WTC11 (cell line): Measurements from ENCODE around the gene EPHX1. TPM values are rescaled to one million over a fixed set of nuclear protein-coding genes. Genes with fewer than 3 reads are reported as not detected.

ENCODE experiments used
- ATAC-seq: fragments of 200-7000 bp; cut with Tn5 transposase; 2 replicates; pipeline ENCODE4 v1.10.0; 2021; ENCODE audit warnings: mild to moderate bottlenecking, moderate library complexity
- CTCF ChIA-PET: fragments of 300-600 bp; sonication (Branson Sonifier 250); formaldehyde crosslinking; loops from one replicate; lab custom pipeline; 2021; ENCODE audit warnings: antibody characterized with exemption; lab: Charles Lee
- POLR2A ChIA-PET: fragments of 350-600 bp; sonication (Branson Sonifier 250); formaldehyde crosslinking; loops from one replicate; lab custom pipeline; 2021; ENCODE audit warnings: antibody characterized with exemption; lab: Charles Lee
- DNase-seq: peaks from one replicate; pipeline ENCODE4 v3.0.0; 2021; ENCODE audit warnings: low spot score
- H3K27ac Mint-ChIP-seq: 2 replicates; pipeline ENCODE4 v1.8.0; 2021; ENCODE audit warnings: mixed read lengths
- H3K27me3 Mint-ChIP-seq: 2 replicates; pipeline ENCODE4 v1.8.0; 2021; ENCODE audit warnings: low read depth, mild to moderate bottlenecking, moderate library complexity, mixed read lengths
- H3K36me3 Mint-ChIP-seq: 2 replicates; pipeline ENCODE4 v1.8.0; 2021; ENCODE audit warnings: mixed read lengths
- H3K4me1 Mint-ChIP-seq: 2 replicates; pipeline ENCODE4 v1.8.0; 2022; ENCODE audit warnings: mixed read lengths
- H3K4me3 Mint-ChIP-seq: 2 replicates; pipeline ENCODE4 v1.8.0; 2021; ENCODE audit warnings: mild to moderate bottlenecking, moderate library complexity, mixed read lengths
- H3K9me3 Mint-ChIP-seq: 2 replicates; pipeline ENCODE4 v1.8.0; 2021; ENCODE audit warnings: mixed read lengths
- CREB1 ChIP-seq: sonication (generic); formaldehyde crosslinking; IDR thresholded peaks from 2 replicates; pipeline ENCODE4 v1.8.0; 2023; ENCODE audit warnings: mild to moderate bottlenecking, missing genetic modification reagents
- CREM ChIP-seq: sonication (generic); formaldehyde crosslinking; IDR thresholded peaks from 2 replicates; pipeline ENCODE4 v1.8.1; 2022; ENCODE audit warnings: mild to moderate bottlenecking, missing genetic modification reagents, moderate library complexity
- FOXJ3 ChIP-seq: sonication (generic); formaldehyde crosslinking; IDR thresholded peaks from 2 replicates; pipeline ENCODE4 v1.9.0; 2021; ENCODE audit warnings: missing genetic modification reagents, mild to moderate bottlenecking, borderline replicate concordance
- NR1H2 ChIP-seq: sonication (generic); formaldehyde crosslinking; IDR thresholded peaks from 2 replicates; pipeline ENCODE4 v1.9.0; 2021; ENCODE audit warnings: mild to moderate bottlenecking, moderate library complexity, missing genetic modification reagents
- TEAD1 ChIP-seq: sonication (generic); formaldehyde crosslinking; IDR thresholded peaks from 2 replicates; pipeline ENCODE4 v1.8.0; 2022; ENCODE audit warnings: mild to moderate bottlenecking, missing genetic modification reagents
- ZNF219 ChIP-seq: sonication (generic); formaldehyde crosslinking; IDR thresholded peaks from 2 replicates; pipeline ENCODE4 v1.8.0; 2023; ENCODE audit warnings: missing genetic modification reagents, mild to moderate bottlenecking, borderline replicate concordance
- ZNF317 ChIP-seq: sonication (generic); formaldehyde crosslinking; IDR thresholded peaks from 2 replicates; pipeline ENCODE4 v1.8.1; 2023; ENCODE audit warnings: low read depth, mild to moderate bottlenecking, moderate library complexity, missing genetic modification reagents, borderline replicate concordance
- ZNF396 ChIP-seq: fragments of 250-450 bp; sonication (Bioruptor Pico); IDR thresholded peaks from 2 replicates; pipeline ENCODE4 v1.8.0; 2021; ENCODE audit warnings: mild to moderate bottlenecking, moderate library complexity, borderline replicate concordance
- total RNA-seq: library from RNA; stranded (reverse); gene quantifications from 3 replicates; pipeline ENCODE4 v1.2.3, GENCODE V29; 2021
- TF ChIP-seq, protein P1 (sequence below): sonication (generic); formaldehyde crosslinking; IDR thresholded peaks from 2 replicates; pipeline ENCODE4 v1.8.1; 2022; ENCODE audit warnings: missing genetic modification reagents, borderline replicate concordance
- TF ChIP-seq, protein P2 (sequence below): fragments of 250-450 bp; sonication (Bioruptor Pico); IDR thresholded peaks from 2 replicates; pipeline ENCODE4 v2.1.2; 2022; ENCODE audit warnings: mild to moderate bottlenecking, moderate library complexity
- TF ChIP-seq, protein P3 (sequence below): sonication (generic); formaldehyde crosslinking; conservative IDR thresholded peaks from 2 replicates; pipeline ENCODE4 v1.8.1; 2023; ENCODE audit warnings: mild to moderate bottlenecking, low read depth, missing genetic modification reagents, moderate library complexity
- TF ChIP-seq, protein P4 (sequence below): fragments of 250-450 bp; sonication (Bioruptor Pico); IDR thresholded peaks from 2 replicates; pipeline ENCODE4 v1.9.0; 2021; ENCODE audit warnings: mild to moderate bottlenecking
- TF ChIP-seq, protein P5 (sequence below): fragments of 250-450 bp; sonication (Bioruptor Pico); IDR thresholded peaks from 2 replicates; pipeline ENCODE4 v1.9.0; 2021; ENCODE audit warnings: moderate library complexity, mild to moderate bottlenecking, inconsistent platforms, borderline replicate concordance
- TF ChIP-seq, protein P6 (sequence below): fragments of 200-600 bp; IDR thresholded peaks from 2 replicates; pipeline ENCODE4 v1.8.0; 2022; ENCODE audit warnings: antibody characterized with exemption
- TF ChIP-seq, protein P7 (sequence below): sonication (generic); formaldehyde crosslinking; IDR thresholded peaks from 2 replicates; pipeline ENCODE4 v1.8.1; 2022; ENCODE audit warnings: mild to moderate bottlenecking, moderate library complexity, missing genetic modification reagents
- TF ChIP-seq, protein P8 (sequence below): sonication (generic); formaldehyde crosslinking; IDR thresholded peaks from 2 replicates; pipeline ENCODE4 v1.8.0; 2022; ENCODE audit warnings: mild to moderate bottlenecking, missing genetic modification reagents

Gene EPHX1
- total RNA-seq, 1 experiment from 2014 or later, result 60.9 TPM

DNA sequence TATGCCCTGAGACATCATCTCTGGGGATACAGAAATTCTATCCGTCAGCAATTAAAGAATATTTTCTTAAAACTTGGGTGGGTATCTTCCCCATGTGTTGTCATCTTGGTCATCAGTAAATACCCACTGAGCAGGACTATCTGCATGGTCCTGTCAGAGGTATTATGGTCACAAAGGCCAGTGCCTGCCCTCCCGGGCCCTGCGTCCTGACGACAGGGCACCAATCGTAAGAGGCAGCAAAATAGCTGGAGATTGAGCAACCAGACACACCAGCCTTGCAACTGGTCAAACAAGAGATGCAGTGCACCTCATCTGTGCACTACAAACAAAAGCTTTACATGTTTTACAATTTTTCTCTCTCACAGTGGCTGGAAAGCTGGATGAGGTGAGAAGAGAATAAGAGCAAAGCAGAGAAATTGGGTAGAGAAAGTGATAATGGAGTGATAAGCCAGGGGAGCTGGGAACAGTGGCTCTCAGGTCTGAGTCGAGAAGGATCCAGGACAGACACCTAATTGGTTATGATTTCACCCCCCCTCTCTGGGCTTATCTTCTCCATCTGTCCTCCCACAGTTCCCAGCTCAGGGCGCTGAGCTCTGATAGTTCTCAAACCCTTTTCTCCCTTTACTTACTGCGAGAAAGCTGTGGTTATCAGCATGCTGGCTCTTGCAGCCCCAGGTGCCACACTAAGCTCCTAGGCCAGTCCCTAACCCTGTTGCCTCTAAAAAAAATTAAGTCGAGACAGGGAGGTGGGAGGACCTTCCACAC lies 41.1 kb upstream of the EPHX1 start (continued):
- TF ChIP-seq, protein P1, sequence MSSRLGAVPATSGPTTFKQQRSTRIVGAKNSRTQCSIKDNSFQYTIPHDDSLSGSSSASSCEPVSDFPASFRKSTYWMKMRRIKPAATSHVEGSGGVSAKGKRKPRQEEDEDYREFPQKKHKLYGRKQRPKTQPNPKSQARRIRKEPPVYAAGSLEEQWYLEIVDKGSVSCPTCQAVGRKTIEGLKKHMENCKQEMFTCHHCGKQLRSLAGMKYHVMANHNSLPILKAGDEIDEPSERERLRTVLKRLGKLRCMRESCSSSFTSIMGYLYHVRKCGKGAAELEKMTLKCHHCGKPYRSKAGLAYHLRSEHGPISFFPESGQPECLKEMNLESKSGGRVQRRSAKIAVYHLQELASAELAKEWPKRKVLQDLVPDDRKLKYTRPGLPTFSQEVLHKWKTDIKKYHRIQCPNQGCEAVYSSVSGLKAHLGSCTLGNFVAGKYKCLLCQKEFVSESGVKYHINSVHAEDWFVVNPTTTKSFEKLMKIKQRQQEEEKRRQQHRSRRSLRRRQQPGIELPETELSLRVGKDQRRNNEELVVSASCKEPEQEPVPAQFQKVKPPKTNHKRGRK (CRISPR knock-in tag), result no peak
- TF ChIP-seq ZNF219 (CRISPR knock-in tag) (no peak), CREM (CRISPR knock-in tag) (no peak), ZNF396 (no peak)
- TF ChIP-seq, protein P2, sequence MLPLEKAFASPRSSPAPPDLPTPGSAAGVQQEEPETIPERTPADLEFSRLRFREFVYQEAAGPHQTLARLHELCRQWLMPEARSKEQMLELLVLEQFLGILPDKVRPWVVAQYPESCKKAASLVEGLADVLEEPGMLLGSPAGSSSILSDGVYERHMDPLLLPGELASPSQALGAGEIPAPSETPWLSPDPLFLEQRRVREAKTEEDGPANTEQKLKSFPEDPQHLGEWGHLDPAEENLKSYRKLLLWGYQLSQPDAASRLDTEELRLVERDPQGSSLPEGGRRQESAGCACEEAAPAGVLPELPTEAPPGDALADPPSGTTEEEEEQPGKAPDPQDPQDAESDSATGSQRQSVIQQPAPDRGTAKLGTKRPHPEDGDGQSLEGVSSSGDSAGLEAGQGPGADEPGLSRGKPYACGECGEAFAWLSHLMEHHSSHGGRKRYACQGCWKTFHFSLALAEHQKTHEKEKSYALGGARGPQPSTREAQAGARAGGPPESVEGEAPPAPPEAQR (CRISPR knock-in tag), result no peak
- TF ChIP-seq, protein P3, sequence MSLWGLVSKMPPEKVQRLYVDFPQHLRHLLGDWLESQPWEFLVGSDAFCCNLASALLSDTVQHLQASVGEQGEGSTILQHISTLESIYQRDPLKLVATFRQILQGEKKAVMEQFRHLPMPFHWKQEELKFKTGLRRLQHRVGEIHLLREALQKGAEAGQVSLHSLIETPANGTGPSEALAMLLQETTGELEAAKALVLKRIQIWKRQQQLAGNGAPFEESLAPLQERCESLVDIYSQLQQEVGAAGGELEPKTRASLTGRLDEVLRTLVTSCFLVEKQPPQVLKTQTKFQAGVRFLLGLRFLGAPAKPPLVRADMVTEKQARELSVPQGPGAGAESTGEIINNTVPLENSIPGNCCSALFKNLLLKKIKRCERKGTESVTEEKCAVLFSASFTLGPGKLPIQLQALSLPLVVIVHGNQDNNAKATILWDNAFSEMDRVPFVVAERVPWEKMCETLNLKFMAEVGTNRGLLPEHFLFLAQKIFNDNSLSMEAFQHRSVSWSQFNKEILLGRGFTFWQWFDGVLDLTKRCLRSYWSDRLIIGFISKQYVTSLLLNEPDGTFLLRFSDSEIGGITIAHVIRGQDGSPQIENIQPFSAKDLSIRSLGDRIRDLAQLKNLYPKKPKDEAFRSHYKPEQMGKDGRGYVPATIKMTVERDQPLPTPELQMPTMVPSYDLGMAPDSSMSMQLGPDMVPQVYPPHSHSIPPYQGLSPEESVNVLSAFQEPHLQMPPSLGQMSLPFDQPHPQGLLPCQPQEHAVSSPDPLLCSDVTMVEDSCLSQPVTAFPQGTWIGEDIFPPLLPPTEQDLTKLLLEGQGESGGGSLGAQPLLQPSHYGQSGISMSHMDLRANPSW (CRISPR knock-in tag), result no peak

DNA sequence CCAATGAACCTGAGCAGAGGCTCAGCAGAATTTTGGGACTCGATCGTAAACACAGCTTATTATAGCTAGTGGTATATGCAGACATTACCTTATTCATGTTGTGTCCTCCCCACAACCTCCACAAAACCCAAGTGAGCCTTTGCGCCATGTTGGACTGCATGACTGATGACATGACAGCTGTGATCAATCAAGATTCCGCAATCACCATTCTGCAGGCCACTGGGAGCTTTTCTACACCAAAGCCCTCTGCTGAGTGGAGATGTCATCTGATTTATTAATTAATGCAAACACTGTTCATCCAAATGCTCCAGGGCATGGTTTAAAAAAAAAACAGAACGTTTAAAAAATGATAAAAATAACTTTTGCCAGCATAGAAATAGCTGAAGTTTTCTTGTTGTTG lies 40.2 kb upstream of the EPHX1 start:
- H3K27ac Mint-ChIP-seq, result no peak overlapping the region
- H3K4me3 Mint-ChIP-seq, result no peak overlapping the region
- no peaks in the 10 kb centered on the region for H3K9me3 Mint-ChIP-seq
- DNase-seq, result no peak
- H3K4me1 Mint-ChIP-seq, result peaks cover 57% of the 10 kb centered on the region
- TF ChIP-seq NR1H2 (CRISPR knock-in tag) (no peak), CREB1 (no peak), FOXJ3 (CRISPR knock-in tag) (no peak)
- TF ChIP-seq, protein P4, sequence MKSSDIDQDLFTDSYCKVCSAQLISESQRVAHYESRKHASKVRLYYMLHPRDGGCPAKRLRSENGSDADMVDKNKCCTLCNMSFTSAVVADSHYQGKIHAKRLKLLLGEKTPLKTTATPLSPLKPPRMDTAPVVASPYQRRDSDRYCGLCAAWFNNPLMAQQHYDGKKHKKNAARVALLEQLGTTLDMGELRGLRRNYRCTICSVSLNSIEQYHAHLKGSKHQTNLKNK (CRISPR knock-in tag), result no peak
- TF ChIP-seq, protein P5, sequence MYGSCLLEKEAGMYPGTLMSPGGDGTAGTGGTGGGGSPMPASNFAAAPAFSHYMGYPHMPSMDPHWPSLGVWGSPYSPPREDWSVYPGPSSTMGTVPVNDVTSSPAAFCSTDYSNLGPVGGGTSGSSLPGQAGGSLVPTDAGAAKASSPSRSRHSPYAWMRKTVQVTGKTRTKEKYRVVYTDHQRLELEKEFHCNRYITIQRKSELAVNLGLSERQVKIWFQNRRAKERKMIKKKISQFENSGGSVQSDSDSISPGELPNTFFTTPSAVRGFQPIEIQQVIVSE, result no peak
- ChIA-PET CTCF (interaction anchor here (0.6 to 7.0 kb wide), 10 partner anchors 8 to 295 kb away, joined by 3 to 99 read pairs (median 12); partner anchors contain the start of gene SRP9), POLR2A (interaction anchor here (1.2 kb wide), 2 partner anchors 8 to 131 kb away, joined by 3 to 5 read pairs; partner anchors contain the start of gene SRP9)
- H3K27me3 Mint-ChIP-seq, result no peaks in the 10 kb centered on the region; the same call in 1 of the 2 replicates
- H3K36me3 Mint-ChIP-seq, result no peaks in the 10 kb centered on the region
- ATAC-seq, result no peak

DNA sequence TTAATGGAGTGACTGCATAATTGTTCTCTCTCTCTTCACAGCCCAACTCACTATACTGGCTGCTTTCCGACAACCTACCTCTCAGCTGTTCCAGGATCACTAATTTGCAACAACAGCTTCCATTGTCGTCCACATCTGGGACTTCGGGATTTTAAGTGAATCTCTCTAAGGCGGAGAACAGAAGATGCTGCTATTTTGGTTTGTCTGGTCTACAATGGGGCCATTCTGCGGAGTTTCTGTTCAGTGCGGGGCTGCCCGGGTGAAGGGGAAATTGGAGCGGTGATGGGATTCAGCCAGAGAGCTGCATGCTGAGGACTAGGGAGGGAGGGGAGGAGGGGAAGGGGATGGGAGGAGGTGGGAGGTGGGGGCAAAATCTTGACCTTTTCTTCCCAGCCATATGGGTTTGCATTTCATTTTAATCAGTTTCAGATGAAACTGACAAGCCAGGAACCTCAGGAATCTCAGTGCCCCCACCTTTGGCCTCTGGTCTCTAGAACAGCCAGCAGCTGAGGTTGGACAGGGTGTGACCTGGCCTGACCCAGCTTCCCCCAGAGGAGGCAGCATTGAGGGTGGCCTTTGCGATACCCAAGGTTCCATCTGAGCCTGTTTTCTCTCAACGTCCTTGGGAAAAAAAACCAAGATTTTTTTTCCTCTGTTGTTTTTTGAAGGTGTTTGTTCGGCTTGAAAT lies 39.2 kb upstream of the EPHX1 start:
- peak overlapping the region; percentile 91 for H3K27ac Mint-ChIP-seq
- H3K4me3 Mint-ChIP-seq, result peak overlapping the region; percentile 31; the same call in 1 of the 2 replicates
- DNase-seq (peak; percentile 54), ATAC-seq (peak; percentile 51)
- H3K9me3 Mint-ChIP-seq, result no peaks in the 10 kb centered on the region
- peaks cover 59% of the 10 kb centered on the region for H3K4me1 Mint-ChIP-seq
- H3K27me3 Mint-ChIP-seq, result no peaks in the 10 kb centered on the region; the same call in 1 of the 2 replicates
- ChIA-PET POLR2A (interaction anchor here (0.7 to 1.3 kb wide), 3 partner anchors 11 to 132 kb away, joined by 3 to 5 read pairs (median 4); no protein-coding TSS in a partner anchor), CTCF (interaction anchor here (0.6 to 7.0 kb wide), 24 partner anchors 8 to 379 kb away, joined by 3 to 99 read pairs (median 4); partner anchors contain the start of gene ENAH)
- no peaks in the 10 kb centered on the region for H3K36me3 Mint-ChIP-seq
- TF ChIP-seq TEAD1 (CRISPR knock-in tag) (no peak), ZNF317 (CRISPR knock-in tag) (no peak), ZNF219 (CRISPR knock-in tag) (no peak), FOXJ3 (CRISPR knock-in tag) (no peak)
- TF ChIP-seq, protein P6, sequence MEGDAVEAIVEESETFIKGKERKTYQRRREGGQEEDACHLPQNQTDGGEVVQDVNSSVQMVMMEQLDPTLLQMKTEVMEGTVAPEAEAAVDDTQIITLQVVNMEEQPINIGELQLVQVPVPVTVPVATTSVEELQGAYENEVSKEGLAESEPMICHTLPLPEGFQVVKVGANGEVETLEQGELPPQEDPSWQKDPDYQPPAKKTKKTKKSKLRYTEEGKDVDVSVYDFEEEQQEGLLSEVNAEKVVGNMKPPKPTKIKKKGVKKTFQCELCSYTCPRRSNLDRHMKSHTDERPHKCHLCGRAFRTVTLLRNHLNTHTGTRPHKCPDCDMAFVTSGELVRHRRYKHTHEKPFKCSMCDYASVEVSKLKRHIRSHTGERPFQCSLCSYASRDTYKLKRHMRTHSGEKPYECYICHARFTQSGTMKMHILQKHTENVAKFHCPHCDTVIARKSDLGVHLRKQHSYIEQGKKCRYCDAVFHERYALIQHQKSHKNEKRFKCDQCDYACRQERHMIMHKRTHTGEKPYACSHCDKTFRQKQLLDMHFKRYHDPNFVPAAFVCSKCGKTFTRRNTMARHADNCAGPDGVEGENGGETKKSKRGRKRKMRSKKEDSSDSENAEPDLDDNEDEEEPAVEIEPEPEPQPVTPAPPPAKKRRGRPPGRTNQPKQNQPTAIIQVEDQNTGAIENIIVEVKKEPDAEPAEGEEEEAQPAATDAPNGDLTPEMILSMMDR, result no peak
- TF ChIP-seq, protein P7, sequence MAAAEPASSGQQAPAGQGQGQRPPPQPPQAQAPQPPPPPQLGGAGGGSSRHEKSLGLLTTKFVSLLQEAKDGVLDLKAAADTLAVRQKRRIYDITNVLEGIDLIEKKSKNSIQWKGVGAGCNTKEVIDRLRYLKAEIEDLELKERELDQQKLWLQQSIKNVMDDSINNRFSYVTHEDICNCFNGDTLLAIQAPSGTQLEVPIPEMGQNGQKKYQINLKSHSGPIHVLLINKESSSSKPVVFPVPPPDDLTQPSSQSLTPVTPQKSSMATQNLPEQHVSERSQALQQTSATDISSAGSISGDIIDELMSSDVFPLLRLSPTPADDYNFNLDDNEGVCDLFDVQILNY (CRISPR knock-in tag), result no peak
- TF ChIP-seq, protein P8, sequence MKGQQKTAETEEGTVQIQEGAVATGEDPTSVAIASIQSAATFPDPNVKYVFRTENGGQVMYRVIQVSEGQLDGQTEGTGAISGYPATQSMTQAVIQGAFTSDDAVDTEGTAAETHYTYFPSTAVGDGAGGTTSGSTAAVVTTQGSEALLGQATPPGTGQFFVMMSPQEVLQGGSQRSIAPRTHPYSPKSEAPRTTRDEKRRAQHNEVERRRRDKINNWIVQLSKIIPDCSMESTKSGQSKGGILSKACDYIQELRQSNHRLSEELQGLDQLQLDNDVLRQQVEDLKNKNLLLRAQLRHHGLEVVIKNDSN (CRISPR knock-in tag), result no peak
